ENCODE measurements around the gene ENPP1. TPM values are rescaled to one million over a fixed set of nuclear protein-coding genes. Genes with fewer than 3 reads are reported as not detected.

Gene ENPP1
- total RNA-seq, 1 donor = 16.3 TPM

- H3K9me3 ChIP-seq (ENCODE audit: low read depth, low read length) = no peaks in the 10 kb centered on the region
- no peak overlapping the region for H3K27ac ChIP-seq (ENCODE audit: low read depth, low read length)
- no peak overlapping the region for H3K4me3 ChIP-seq (ENCODE audit: insufficient read depth, low read length)
- no peaks in the 10 kb centered on the region for H3K27me3 ChIP-seq (ENCODE audit: insufficient read depth, low read length)
- peaks cover 7% of the 10 kb centered on the region for H3K4me1 ChIP-seq (ENCODE audit: insufficient read depth, low read length)
- TF ChIP-seq CTCF (IDR thresholded peaks at IDR 0.05; ENCODE audit: extremely low read depth, low read depth, low read length) = no peak
- H2AFZ ChIP-seq (ENCODE audit: low read length) = peak overlapping the region; percentile 33
- no peaks in the 10 kb centered on the region for H4K20me1 ChIP-seq (ENCODE audit: insufficient read depth, low read length)
- no peak for DNase-seq (ENCODE audit: insufficient read length, low spot score, missing footprints)
- no peak overlapping the region for H3K4me2 ChIP-seq (ENCODE audit: insufficient read depth, low read length)
- H3K79me2 ChIP-seq (ENCODE audit: insufficient read depth, low read length) = no peaks in the 10 kb centered on the region
- no peaks in the 10 kb centered on the region for H3K36me3 ChIP-seq (ENCODE audit: insufficient read depth, low read length)
Observed at GRCh38 chr6:131770776-131771175, 37.0 kb upstream of the ENPP1 start.

- no peak overlapping the region for H3K4me3 ChIP-seq (ENCODE audit: insufficient read depth, low read length)
- no peaks in the 10 kb centered on the region for H3K9me3 ChIP-seq (ENCODE audit: low read depth, low read length)
- H3K27ac ChIP-seq (ENCODE audit: low read depth, low read length) = no peak overlapping the region
- H2AFZ ChIP-seq (ENCODE audit: low read length) = no peak overlapping the region
- H3K36me3 ChIP-seq (ENCODE audit: insufficient read depth, low read length) = no peaks in the 10 kb centered on the region
- H3K4me1 ChIP-seq (ENCODE audit: insufficient read depth, low read length) = no peaks in the 10 kb centered on the region
- DNase-seq (ENCODE audit: insufficient read length, low spot score, missing footprints) = no peak
- no peaks in the 10 kb centered on the region for H4K20me1 ChIP-seq (ENCODE audit: insufficient read depth, low read length)
- no peaks in the 10 kb centered on the region for H3K79me2 ChIP-seq (ENCODE audit: insufficient read depth, low read length)
- no peaks in the 10 kb centered on the region for H3K27me3 ChIP-seq (ENCODE audit: insufficient read depth, low read length)
- H3K4me2 ChIP-seq (ENCODE audit: insufficient read depth, low read length) = no peak overlapping the region
- no peak for TF ChIP-seq CTCF (IDR thresholded peaks at IDR 0.05; ENCODE audit: extremely low read depth, low read depth, low read length)
Observed at GRCh38 chr6:131773284-131773950, 34.4 kb upstream of the ENPP1 start.

- Histone ChIP-seq H3K4me2 (ENCODE audit: insufficient read depth, low read length) (no peak overlapping the region), H4K20me1 (ENCODE audit: insufficient read depth, low read length) (no peaks in the 10 kb centered on the region), H3K27me3 (ENCODE audit: insufficient read depth, low read length) (no peaks in the 10 kb centered on the region), H3K27ac (ENCODE audit: low read depth, low read length) (no peak overlapping the region), H3K79me2 (ENCODE audit: insufficient read depth, low read length) (no peaks in the 10 kb centered on the region), H3K9me3 (ENCODE audit: low read depth, low read length) (no peaks in the 10 kb centered on the region), H2AFZ (ENCODE audit: low read length) (no peak overlapping the region), H3K4me1 (ENCODE audit: insufficient read depth, low read length) (no peaks in the 10 kb centered on the region), H3K36me3 (ENCODE audit: insufficient read depth, low read length) (no peaks in the 10 kb centered on the region), H3K4me3 (ENCODE audit: insufficient read depth, low read length) (no peak overlapping the region)
- no peak for TF ChIP-seq CTCF (IDR thresholded peaks at IDR 0.05; ENCODE audit: extremely low read depth, low read depth, low read length)
- no peak for DNase-seq (ENCODE audit: insufficient read length, low spot score, missing footprints)
Observed at GRCh38 chr6:131775886-131776285, 31.9 kb upstream of the ENPP1 start.

GRCh38 chr6:131776985-131777384 lies 30.8 kb upstream of the ENPP1 start:
- H3K79me2 ChIP-seq (ENCODE audit: insufficient read depth, low read length) = no peaks in the 10 kb centered on the region
- H3K27ac ChIP-seq (ENCODE audit: low read depth, low read length) = no peak overlapping the region
- no peaks in the 10 kb centered on the region for H3K27me3 ChIP-seq (ENCODE audit: insufficient read depth, low read length)
- H2AFZ ChIP-seq (ENCODE audit: low read length) = no peak overlapping the region
- no peaks in the 10 kb centered on the region for H3K36me3 ChIP-seq (ENCODE audit: insufficient read depth, low read length)
- no peak for TF ChIP-seq CTCF (IDR thresholded peaks at IDR 0.05; ENCODE audit: extremely low read depth, low read depth, low read length)
- H3K4me3 ChIP-seq (ENCODE audit: insufficient read depth, low read length) = no peak overlapping the region
- no peak overlapping the region for H3K4me2 ChIP-seq (ENCODE audit: insufficient read depth, low read length)
- no peak for DNase-seq (ENCODE audit: insufficient read length, low spot score, missing footprints)
- no peaks in the 10 kb centered on the region for H3K9me3 ChIP-seq (ENCODE audit: low read depth, low read length)
- no peaks in the 10 kb centered on the region for H4K20me1 ChIP-seq (ENCODE audit: insufficient read depth, low read length)
- H3K4me1 ChIP-seq (ENCODE audit: insufficient read depth, low read length) = no peaks in the 10 kb centered on the region
